Measurements from ENCODE around the gene MPND.

Gene MPND

GRCh38 chr19:4385291-4386040, 42.1 kb downstream of the MPND start:
- no peak for DNase-seq

GRCh38 chr19:4386041-4386782, 42.9 kb downstream of the MPND start:
- DNase-seq: no peak

DNA sequence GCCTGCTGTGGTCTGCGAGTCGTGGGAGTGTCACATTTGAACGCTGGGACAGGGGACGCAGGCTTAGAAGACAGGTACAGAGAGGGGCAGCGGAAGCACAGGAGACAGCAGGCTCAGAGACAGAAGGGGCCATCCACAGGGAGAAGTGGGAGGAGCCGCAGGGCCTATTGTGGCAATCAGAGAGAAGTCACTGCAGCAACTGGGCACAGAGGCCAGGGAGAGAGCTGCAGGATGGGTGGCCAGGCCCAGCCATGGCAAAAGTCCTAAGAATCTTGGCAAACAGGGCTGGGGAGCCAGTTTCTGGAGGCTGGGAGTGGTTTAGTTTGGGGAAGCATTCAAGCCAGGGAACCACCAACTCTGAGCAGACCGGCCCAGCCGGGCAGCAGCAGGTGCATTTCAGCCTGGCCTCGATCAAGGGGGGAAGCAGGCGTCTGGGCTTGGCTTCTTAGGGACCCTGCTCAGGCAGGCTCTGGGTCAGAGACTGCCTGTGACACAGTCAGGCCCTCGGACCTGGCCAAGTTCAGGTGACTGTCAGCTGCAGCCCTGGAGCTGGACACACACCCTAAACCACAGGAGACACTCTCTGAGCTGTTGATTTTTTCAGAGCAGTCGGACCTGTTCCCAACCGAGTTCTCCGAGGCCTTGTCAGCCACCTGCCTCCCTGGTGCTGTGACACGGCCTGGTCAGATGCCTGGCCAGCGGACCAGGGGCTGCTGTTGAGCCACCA, 45.1 kb downstream of the MPND start:
- no peak for DNase-seq

DNA sequence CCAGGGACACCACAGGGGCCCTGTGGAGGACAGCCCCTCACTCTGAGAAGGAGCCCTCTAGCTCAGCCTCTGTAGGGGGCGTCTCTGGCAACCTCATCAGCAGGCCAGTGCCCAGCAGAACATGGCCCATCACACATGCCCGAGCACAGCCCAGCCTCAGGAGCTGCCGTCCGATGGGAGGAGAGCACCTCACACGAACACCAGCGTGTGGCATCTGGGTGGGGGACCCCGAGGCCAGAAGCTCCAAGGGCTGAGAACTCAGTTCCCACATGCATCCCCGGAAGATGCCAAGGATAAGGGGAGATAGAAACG, 45.7 kb downstream of the MPND start:
- DNase-seq: no peak

GRCh38 chr19:4389511-4390016, 46.2 kb downstream of the MPND start:
- no peak for DNase-seq

- no peak for DNase-seq
Observed at GRCh38 chr19:4390017-4390566, 46.7 kb downstream of the MPND start.

GRCh38 chr19:4390567-4391305, 47.4 kb downstream of the MPND start:
- no peak for DNase-seq

DNA sequence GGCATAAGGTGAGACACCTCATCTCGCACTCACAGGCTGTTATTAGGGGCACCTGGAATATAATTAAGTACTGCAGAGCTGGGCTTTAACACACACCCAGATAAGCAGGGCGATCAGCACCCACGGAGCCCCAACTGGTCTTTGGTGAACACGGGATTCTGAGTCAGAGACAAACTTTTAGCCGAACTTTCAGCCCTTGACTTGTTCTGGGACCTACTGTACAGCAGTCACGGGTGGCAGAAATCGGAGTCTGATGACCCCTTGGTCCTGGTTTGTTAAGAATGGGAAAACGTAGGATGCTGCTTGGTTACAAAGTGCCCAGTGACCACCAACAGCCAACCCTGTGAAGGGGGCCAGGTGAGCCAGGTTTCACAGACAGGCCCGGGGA, 47.9 kb downstream of the MPND start:
- no peak for DNase-seq

- no peak for DNase-seq
Observed at GRCh38 chr19:4391701-4392483, 48.5 kb downstream of the MPND start.

GRCh38 chr19:4393947-4394590, 50.7 kb downstream of the MPND start:
- no peak for DNase-seq

GRCh38 chr19:4396949-4397783, 53.8 kb downstream of the MPND start:
- DNase-seq: no peak

DNA sequence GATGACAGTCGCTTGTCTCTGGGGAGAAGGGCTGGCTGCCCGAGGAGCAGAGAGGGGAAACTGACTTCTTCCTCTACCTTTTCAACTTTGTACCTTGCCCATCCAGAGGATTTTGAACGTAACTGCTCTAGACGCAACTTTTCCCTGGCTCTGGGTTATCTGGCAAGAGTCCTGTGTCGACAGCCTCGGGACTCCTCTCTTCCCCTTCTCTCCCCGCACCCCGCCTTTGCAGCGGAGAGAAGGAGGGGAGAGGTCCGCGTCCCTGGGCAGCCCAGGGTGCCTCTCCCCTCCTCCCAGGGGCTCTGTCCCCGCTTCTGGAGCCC, 56.4 kb downstream of the MPND start:
- peak in 1 of 2 experiments; percentile 39 for DNase-seq

GRCh38 chr19:4400135-4400936, 57.0 kb downstream of the MPND start, which contains the start of gene SH3GL1:
Gene SH3GL1, minus strand, starts transcription at chr19:4400547. Its CDS starts 179 bp downstream, at chr19:4400368.
- DNase-seq: peak; percentile 33 to 83

DNA sequence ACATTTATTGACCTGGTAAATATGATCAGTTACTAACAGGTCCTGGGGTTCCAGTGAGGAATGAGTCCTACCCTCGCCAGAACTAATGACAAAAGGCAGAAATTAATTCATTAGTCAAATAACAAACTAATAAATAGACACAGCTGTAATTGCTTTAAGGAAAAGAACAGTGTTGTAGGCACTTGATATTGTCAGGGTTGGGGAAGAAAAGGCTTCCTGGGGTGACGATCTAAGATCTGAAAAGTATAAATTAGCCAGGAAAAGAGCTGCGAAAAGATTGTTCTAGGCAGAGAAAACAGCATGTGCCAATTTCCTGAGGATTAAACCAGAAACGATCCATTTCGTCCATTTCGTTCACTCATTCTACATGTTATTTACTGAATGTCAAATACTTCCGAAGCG, 58.4 kb downstream of the MPND start:
- DNase-seq: no peak

DNA sequence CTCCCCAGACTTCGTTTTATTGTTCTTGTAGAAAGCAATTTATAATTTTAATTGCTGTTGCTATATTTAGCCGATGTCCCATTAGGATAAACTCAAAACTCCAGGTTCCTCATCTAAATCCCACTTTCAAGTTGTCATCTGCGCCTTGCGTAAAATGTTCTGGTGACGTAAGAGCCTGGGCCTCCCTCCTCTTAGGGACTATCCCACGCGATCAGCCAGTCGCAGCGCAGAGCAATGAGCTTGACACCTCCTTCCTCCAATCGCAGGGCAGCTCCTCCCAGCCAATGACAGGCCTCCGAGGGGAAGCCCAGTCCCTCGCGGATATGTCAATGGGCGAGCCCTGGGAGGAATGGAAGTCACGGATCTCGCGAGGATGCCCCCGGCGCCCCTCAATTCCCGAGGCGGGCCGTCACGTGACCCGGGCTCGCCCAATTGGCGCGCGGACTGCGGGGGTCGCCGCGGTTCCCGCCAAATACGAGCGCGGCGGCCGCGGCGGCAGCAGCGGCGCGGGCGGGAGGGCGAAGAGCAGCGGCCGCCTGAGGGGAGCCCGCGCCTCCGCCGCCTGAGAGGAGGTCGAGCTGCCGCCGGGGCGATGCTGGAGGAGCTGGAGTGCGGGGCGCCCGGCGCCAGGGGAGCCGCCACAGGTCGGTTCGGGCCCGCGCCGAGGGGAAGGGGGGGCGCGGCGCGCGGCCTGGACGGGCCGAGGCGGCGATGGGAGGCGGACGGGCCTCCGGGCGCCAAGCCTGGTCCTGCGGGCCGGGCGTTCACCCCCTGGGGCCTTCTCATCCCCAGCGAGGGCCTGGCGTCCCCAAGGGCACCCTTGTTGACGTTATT, 59.0 kb downstream of the MPND start, which contains the start of gene CHAF1A:
TSS of gene CHAF1A (plus strand) at position 470 of the 834 bp plus-strand sequence. CDS start at position 593, 123 bp downstream.
- peak; percentile 96 to 97 for DNase-seq

DNA sequence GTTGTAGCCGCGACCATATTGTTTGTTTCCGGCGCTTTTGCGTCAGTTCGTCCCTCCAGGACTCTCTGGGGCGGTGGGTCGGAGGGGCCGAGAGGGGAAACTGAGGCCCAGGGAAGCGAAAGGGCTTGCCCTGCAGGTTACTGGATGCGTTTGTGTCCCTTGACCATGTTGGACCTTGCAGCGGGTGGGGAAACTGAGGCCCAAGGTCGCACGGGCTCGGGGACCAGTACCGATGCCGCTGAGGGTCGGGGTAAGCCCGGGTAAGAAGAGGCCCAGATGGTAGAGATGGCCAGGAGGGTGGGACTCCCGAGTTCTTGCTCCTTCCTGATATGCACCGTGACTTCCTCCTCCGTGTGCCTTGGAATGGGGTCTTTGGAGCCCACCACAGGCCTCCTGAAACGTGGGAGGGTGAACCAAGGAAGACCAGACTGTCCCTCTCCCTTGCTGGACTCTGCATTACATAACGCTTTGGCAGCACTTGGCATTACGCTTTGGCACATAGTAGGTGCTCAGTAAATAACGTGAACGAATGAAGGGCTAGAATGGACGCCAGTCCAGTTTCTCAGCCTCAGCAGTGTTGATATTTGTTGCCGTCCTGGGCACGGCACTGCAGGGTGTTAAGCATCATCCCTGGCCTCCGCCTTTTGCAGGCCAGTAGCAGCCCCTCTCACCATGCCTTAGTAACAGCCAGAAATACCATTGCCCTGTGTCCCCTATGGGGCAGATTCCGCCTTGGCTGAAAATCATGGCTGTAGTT, 59.8 kb downstream of the MPND start:
- DNase-seq: no peak

DNA sequence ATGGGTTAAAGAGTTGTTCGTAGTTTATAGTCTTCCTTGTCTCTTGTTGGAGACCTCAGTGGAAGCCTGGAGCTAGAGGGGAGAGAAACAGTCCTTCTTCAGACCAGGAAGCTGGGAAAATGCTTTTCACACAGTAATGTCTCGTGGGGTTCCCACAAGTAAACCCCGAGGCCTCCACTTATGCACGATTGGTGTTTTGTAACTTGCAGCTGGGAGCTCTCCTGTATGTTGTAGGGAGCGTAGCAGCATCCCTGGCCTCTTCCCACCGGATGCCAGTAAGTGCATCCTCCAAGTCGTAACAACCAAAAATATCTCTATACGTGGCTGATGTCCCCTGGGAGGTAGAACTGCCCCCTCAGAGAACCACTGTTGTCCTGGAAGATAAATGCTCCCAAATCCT, 62.6 kb downstream of the MPND start:
- DNase-seq: no peak

GRCh38 chr19:4406626-4407025, 63.3 kb downstream of the MPND start:
- DNase-seq: no peak
